Hippocampal formation (tissue), 2 donors: Measurements from ENCODE around the gene IQCF6.
"Not testable (repeated sequence)": the region's sequence is repeated elsewhere in the genome, so short reads cannot be mapped to it uniquely, and the experiment has no call there.

Source experiments
- DNase-seq, 2 donors: peaks; one replicate each; lab custom pipeline; 2025; lab: John Stamatoyannopoulos, UW

The IQCF6 gene

GRCh38 chr3:51773529-51774056, 5.4 kb downstream of the IQCF6 start:
- no peak for DNase-seq

- DNase-seq, result no peak
These were observed 19.8 kb downstream of the IQCF6 start for GRCh38 chr3:51759203-51759602.

GRCh38 chr3:51753763-51754750, 25.0 kb downstream of the IQCF6 start:
- not testable (repeated sequence) for DNase-seq

- DNase-seq, result no peak
These were observed 27.8 kb downstream of the IQCF6 start for GRCh38 chr3:51751287-51751686.

GRCh38 chr3:51750878-51751277, 28.2 kb downstream of the IQCF6 start:
- no peak for DNase-seq

- no peak for DNase-seq
These were observed 30.7 kb downstream of the IQCF6 start for GRCh38 chr3:51748327-51748726.

- DNase-seq, result no peak
These were observed 31.2 kb downstream of the IQCF6 start for GRCh38 chr3:51747840-51748239.

- not testable (repeated sequence) for DNase-seq
These were observed 36.1 kb downstream of the IQCF6 start for GRCh38 chr3:51742978-51743377.

GRCh38 chr3:51742320-51742719, 36.7 kb downstream of the IQCF6 start:
- not testable (repeated sequence) for DNase-seq

- no peak for DNase-seq
These were observed 39.9 kb downstream of the IQCF6 start for GRCh38 chr3:51739110-51739509.

- no peak for DNase-seq
These were observed 43.1 kb downstream of the IQCF6 start for GRCh38 chr3:51735950-51736349.

- no peak for DNase-seq
These were observed 44.0 kb downstream of the IQCF6 start for GRCh38 chr3:51735039-51735438.

- DNase-seq, result no peak
These were observed 44.5 kb downstream of the IQCF6 start for GRCh38 chr3:51734572-51734907.

GRCh38 chr3:51733859-51734571, 45.0 kb downstream of the IQCF6 start:
- DNase-seq, result no peak

GRCh38 chr3:51729042-51729633, 49.9 kb downstream of the IQCF6 start:
- DNase-seq, result no peak
